Activated CD8-positive, alpha-beta memory T cell treated with anti-CD3 and anti-CD28 coated beads, Interleukin-2, amount 50 U/mL, for 24 hours (primary cell): Measurements from ENCODE around the gene EFCAB10.
A peak's percentile ranks its signal among the peaks of the same experiment; 100 is the strongest.

Source experiments
- DNase-seq: peaks from one replicate; pipeline ENCODE4 v3.0.0-alpha.2; 2020; ENCODE audit errors: extremely low read depth

The EFCAB10 gene, protein sequence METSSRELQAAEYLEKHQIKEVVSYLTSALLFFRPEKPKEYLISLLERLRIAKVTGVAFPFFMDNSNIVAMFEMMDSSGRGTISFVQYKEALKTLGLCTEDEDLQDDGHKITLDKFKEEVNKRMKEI

DNA sequence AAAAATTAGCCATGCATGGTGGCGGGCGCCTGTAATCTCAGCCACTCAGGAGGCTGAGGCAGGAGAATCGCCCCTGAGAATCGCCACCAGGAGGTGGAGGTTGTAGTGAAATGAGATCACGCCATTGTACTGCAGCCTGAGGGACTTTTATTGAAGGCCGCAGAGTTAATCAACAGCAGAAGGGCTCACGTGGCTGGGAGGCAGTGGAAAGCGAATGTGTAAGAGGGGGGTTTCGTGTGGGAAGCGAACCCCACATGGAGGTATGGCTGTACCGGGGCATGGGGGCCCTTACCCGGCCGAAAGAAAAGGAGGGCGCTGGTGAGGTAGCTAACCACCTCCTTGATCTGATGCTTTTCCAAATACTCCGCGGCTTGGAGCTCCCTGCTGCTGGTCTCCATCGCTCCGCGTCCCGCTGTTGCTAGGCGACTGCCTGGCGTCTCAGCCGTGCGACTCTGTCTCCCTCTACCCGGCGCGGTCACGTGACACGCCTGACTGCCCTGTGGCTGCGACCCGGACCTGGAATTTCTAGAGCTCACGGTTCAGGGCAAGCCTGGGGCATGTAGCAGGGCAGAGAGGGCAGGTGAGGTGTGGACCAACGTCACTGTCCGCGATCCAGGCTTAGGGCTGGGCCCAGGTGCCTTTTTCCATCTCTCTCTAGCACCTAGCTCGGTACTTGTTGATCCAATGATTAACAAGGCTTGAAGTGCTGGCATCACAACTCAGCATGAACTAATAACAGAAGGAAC is at the start of gene EFCAB10:
Gene EFCAB10, minus strand, starts transcription at position 428 of the 746 bp plus-strand sequence. Its CDS starts 30 bp downstream, at position 398.
- DNase-seq, result peak; percentile 12

DNA sequence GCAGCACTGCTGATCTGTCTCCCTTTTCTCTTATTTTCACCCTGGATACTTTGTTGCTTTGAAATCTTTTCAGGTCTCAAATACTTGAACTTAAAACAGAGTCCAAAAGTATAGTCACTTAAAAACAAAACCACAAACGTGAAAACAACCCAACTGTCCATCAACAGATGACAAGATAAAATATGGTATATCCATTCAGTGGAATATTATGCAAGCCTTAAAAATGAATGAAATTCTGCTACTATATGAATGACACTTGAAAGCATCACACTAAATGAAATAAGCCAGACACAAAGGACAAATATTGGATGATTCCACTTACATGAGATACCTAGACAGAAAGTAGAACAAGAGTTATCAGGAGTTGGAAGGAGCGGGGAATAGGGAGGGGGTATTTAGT is 44.7 kb upstream of the EFCAB10 start:
- DNase-seq, result no peak

DNA sequence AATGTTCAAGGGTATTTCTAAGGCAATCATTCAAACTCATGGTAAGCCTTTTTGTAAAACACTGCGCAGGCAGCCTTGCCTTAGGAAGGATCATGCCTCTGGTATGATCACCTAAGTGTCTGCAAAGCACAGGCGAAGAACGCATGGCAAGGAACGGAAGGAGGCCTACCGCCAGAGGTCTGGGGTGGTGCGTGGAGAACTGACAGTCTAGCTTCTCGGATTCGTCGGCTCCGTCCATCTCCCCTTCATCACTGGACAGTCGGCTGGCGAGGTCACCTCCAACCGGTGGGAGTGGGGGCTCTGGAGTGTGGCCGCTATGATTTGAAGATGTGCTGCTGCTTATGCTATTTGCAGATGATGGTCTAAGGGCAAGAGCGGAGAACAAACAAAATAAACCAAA is 42.6 kb upstream of the EFCAB10 start:
- DNase-seq, result no peak

DNA sequence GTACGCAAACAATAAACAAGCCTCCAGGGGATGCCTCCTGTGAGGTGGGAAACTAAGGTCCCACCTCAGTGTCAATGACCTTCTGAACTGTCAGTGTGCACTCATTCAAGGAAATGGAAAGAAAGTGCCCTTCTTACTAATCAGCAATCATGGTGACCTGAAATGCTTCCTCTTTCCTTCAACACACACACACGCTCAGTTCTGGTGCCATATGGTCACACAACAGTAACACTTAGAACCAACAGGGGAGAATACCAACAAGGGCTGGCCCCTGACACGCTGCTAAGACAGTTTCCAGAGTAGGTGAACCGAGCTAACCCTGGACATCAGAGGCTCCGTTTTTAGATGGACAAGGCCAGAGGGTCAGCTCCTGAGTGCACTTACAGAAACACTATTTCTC is 42.1 kb upstream of the EFCAB10 start:
- no peak for DNase-seq

DNA sequence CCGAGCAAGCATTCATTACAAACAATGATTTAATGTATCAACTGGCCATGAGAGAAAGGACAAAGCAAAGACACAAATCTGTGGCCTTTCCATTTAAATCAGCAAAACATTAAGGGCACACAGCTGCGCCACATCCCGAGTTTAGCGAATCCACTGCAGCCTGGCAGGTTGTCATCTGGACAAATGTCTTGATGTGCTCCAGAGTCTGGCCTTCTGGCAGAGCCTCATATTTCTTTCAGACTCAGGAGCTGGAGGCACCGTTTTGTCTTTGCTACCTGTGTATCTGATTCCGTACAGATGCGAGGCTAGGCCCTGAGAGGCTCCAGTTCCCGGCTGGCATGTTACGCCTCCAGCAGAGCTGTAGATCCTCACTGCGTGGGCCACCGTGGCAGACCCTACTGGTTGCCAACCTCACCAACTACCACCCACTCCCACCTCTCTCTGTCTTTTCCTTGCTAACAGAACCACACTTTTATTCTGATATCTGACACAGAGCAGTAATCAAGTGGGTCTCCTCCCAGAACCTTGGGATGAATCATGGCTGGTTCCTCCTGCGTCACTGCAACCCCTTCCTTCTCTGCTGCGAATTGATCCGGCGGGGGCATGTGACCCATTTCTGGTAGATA is 40.9 kb upstream of the EFCAB10 start:
- DNase-seq, result no peak

DNA sequence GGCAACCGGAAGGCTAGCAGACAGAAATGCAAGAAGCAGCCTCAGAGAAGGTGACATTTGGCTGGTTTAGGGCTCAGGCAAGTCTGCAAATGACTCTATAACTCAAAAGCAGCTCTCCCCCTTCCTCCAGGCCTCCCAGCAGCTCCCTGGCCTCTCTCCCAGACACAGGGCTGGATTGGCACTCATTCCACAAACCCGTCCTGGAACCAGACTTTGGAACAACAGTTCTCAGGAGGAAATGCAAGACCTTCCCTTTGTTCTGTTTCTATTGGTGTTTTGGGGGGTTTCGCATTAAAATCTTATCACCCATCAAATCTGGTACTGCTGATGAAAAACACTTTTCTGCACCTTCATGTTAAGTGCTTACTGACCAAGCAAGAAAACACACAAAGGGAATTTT is 40.3 kb upstream of the EFCAB10 start:
- no peak for DNase-seq

DNA sequence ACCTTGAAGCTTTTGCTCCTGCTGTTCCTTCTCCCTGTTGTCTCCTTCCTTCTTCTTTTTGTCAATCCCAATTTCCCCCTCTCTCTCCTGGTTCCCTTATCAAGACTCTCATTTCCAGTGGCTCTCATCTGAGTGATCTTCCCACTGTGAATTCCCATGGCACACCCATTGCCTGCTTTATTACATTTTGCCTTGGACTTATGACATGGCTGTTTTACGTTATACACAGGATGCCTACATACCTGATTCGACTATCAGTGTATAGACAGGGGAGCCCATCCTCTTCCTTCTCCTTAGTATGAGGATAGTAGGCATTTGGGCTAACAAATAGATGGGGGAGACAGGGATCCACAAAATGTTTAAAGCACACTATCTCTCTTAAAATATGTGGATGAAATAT is 39.9 kb upstream of the EFCAB10 start:
- no peak for DNase-seq

DNA sequence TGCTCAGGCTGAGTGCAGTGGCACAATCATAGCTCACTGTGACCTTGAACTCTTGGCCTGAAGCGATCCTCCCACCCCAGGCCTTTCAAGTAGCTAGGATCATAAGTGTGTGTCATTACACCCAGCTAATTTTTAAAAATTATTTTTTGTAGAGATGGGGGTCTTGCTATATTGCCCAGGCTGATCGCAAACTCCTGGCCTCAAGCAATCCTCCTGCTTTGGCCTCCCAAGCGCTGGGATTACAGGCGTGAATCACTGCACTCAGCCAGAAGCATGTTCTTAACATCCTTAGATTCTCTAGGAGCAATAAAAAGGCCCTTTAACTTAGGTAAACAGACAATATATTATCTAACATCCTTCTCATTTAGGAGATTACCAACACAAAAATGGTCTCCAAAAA is 38.3 kb upstream of the EFCAB10 start:
- DNase-seq, result no peak

DNA sequence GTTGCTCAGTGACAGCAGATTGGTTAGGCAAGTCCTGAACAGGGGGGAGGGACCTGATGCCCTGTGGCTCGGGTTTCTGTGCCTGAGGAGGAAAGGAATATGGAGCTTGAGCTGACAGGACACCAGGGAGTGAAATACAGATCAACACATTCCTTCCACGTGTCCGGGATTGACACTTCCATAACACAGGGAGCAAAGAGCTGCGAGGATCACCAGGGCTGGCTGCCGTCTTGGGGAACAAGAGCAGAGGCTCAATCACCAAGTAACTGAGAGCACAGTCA is 36.7 kb upstream of the EFCAB10 start:
- no peak for DNase-seq

DNA sequence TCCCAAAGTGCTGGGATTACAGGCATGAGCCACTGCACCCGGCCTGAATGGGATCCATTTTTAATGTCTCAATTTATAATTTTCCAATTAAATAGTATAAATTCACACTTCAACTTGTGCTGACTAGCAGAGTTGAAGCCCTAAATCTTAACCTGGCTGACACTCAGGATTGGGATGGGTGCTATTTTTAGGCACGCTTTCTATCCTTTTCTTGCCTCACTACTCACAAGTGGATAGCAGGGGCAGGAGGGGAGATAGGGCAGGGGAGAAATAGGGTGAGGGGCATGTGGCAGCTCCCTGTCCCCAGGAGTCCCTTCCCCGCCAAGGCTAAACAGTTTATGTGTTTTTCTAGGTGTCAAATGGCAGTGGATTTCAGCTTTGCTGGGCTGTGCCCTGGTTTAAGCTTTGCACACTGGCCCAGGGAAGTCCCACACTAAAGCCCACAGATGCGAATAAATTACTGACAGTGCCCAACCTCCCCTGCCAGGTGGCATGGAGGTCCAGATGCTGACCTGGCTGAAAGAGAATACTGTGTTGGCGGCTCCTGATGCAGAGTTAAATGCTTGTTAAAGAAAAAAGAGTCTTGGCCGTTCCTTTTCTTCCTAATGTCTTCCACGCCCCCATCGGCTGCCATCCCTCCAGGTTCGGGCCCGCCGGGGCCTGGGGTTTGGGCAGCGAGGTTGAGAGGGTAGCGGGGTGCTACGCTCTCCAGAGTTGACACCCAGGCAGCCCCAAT is 36.2 kb upstream of the EFCAB10 start:
- no peak for DNase-seq

DNA sequence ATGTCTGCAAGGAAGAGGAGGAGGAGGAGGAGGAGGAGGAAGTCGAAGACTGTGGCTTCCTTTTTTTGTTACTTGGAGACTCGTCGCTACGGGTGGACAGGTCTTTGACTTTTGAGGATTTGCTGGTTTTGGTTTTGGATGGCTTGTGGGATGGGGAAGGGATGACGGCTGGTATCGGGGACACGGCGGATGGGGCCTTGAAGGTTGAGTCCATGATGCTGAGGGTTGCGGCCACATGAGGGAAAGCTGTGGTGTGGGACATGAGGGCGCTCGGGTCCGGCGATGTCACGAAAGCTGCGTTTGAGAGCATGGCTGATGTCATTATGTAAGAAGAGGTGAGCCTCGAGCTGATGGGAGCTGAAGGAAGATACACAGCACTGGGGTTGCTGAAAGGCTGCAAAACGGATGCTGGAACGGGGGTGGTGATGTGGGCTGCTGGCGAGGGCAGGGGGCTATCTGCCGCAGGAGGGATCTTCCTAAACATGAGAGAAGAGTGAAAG is 33.1 kb upstream of the EFCAB10 start:
- DNase-seq, result no peak

DNA sequence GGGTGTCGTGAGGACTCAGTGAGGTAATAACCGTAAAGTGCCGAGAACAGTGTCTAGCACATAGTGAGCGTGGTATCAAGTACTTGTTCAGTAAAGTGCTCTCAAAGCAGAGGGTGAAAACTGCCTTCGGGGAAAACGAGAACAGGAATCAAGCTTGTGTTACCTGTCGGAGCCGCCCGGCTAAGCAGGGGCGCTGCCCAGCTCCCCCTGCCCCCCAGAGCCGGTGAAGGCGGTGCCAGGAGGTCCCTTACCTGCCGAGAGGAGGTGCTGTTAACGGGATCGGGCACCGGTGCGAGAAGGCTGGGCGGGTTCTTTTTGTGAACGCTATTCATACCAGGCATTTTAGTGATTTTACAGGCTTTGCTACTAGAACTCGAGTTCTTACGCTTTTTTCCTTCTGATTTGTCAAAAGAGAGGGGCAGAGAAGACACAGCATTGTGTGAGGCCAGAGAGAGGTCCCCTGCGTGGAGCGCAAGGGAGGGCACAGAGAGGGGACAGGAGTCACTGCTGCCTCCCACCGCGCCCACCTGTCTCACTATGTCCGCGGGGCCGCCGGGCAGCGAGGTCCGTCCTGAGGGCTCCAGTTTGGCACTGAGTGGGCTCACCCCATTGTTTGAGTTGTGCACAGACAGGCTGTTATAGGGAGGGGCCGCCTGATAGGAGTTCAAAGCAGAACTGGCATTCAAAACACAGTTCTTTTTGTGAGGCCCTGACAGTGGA is 32.5 kb upstream of the EFCAB10 start:
- no peak for DNase-seq

DNA sequence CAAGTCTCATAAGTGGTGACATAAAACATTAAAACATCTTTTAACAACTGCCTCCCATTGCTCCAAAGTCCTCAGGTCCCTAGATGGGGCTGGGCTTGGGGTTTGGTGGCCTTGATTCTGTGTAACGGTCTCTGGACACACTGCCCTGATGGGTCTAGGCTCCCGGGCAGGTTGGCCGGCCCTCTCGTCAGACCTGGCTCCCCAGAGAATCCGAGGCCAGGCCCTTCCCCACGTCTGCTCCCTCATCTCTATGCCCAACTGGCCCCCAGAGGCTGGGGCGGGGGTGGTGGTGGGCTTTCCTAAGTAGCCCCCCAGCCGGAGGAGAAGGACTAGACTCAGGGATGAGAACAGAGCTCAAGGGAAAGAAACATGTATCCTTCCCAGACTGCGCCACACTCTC is 31.5 kb upstream of the EFCAB10 start:
- DNase-seq, result no peak

DNA sequence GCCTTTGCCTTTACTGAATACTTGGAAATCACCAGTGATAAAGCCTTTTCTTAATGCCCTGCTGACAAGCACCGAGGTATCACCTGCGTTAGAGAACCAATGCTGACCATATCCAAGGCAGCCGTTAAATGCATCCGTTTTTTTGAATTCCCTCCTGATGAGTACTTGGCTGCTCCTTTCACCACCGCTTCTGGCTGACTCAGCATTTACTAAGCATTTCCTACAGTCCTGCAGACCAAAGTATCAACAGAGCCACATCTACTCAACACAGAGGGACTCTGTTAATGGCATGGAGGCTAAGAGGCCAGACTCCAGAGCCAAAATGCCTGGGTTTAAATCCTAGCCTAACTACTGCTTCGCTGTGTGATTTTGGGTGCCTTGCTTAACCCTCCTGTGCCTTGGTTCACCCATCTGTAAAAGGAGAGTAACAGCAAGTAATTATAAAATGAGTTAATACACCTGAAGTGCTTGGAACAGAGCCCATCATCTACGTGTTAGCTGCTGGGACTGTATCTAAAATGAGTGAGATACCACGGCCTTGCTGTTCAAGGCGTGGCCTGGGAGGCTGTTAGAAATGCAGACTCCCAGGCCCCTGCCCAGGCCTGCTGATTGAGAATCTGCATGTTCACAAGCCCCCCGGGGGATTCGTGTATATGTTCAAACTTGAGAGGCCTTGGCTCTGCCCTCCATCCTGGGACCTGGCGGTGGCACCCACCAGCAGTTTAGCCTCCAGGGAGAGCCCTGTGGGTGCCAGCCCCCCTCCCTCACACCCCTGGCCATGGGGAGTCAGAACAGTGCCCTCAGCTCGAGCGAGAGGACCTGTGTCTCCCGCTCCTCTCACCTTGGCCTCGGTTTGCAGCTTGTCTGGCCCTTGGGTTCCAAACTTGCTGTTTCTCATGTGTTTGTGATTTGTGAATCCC is 30.8 kb upstream of the EFCAB10 start:
- DNase-seq, result no peak

DNA sequence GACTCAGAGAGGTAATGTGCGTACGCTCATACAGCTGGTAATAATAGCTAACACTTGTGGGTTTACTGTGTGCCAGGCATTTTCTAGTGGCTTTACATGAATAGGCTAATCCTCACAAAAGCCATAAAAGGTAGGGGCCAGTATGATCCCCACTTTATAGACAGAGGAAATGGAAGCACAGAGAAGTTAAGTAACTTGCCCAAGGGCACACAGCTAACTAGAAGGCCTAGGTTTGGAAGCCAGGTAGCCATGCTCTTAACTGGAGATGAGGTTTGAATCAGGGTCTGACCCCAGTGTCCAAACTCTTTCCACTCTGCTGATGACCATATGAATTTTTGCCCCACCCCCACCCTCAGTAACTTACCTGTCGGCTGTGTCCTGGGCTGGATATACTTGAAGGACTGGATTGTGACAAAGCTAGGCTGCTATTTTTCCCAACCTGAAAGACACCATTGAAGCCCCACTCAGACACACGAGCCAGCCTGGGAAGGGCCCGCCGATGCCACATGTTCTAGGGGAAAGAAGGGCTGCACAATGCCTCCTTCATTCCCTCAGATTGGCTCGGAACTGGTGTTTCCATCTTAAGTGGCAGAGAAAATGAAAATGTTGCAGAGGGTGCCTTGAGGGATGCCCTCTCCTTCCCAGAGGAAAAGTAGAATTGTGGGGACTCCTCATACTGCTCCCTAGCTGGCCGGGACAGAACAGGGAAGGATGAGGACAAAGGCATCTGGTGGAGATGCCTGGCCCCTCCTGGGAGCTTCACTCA is 29.1 kb upstream of the EFCAB10 start:
- DNase-seq, result no peak

DNA sequence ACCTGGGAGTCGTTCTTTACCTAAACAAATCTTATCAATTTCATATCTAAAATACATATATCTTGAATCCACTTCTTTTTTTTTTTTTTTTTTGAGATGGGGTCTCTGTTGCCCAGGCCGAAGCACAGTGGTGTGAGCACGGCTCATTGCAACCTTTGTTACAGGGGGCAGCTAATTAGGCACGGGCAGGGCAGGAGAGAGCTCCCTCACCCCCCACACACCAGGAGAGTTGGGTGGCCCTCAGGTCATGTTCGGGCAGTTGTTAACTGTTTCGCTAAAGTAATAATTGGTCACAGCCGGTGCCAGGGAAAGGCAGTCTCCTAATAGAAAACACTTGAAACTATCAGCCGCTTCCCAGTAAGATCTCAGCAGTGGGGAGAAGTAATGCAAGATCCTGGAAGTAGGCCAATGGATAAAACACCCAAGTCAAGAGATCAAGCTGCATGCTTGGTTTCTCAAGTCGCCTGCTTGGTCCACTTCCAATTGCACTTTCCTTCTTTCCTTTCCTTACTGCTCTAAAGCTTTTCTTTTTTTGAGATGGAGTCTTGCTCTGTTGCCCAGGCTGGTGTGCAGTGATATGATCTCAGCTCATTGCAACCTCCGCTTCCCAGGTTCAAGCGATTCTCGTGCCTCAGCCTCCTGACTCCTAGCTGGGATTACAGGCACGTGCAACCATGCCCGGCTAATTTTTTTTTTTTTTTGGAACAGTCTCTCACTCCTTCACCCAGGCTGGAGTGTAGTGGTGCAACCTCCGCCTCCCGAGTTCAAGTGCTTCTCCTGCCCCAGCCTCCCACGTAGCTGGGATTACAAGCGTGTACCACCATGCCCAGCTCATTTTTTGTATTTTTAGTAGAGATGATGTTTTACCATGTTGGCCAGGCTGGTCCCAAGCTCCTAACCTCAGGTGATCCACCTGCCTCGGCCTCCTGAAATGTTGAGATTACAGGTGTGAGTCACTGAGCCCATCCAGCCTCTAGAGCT is 21.3 kb upstream of the EFCAB10 start:
- no peak for DNase-seq

DNA sequence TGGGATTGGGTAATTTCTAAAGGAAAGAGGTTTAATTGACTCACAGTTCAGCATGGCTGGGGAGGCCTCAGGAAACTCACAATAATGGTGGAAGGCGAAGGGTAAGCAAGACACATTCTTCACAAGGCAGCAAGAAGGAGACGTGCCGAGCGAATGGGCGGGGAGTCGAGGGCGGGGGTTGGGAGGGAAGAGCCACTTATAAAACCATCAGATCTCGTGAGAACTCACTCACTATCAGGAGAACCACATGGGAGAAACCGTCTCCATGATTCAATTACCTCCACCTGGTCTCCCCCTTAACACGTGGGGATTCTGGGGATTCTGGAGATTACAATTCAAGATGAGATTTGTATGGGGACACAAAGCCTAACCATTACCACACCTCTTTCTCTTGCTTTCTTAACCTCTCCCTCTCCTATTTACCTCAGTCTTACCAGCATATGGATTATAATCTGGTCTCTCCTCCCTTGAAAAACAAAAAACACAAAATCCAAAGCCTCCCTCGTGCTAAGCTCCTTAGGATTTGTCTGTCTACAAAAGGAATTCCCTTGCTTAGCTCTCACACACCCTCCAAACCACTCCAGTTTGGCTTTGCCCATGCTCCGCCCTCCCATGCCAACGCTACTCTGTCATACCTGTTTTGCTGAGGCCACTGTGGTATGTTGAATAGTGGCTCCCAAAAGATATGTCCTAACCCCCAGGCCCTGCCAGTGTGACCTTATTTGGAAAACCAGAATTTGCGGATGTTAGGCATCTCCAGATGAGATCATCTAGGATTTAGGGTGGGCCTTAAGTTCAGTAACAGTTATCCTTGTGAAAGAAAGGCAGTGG is 19.6 kb upstream of the EFCAB10 start:
- no peak for DNase-seq

DNA sequence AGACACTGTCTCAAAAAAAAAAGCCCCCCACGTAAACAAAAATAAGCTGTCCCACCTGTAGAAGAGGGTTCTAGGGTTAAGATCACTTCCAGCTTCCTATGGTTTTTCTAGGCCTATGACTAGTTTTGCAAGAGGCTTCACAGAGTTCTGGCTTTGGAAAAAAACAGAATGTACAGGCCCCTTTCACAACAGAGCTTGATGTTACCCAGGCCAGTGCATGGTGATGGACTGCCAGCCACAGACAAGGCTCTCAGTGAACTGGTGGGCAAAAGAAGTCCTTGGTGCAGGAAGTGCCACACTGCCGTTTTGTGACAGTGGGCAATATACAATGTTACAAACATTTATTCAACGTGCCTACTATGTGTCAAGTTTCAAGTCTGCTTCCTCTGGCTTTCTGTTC is 18.3 kb upstream of the EFCAB10 start:
- no peak for DNase-seq
